IPS-NIHi7 (cell line): ENCODE results near the gene PPP2R1B.
"Not testable (repeated sequence)": the region's sequence is repeated elsewhere in the genome, so short reads cannot be mapped to it uniquely, and the experiment has no call there.

ENCODE experiments used
- DNase-seq: peaks from one replicate; pipeline ENCODE4 v3.0.0; 2012; ENCODE audit warnings: mixed read lengths; ENCODE audit errors: extremely low spot score

Gene PPP2R1B

GRCh38 chr11:111726301-111726713 is 39.9 kb downstream of the PPP2R1B start:
- DNase-seq, result no peak

GRCh38 chr11:111725621-111726020 is 40.6 kb downstream of the PPP2R1B start:
- DNase-seq, result no peak

GRCh38 chr11:111724615-111725129 is 41.5 kb downstream of the PPP2R1B start:
- no peak for DNase-seq

- no peak for DNase-seq
Observed at GRCh38 chr11:111723595-111723994, 42.6 kb downstream of the PPP2R1B start.

- no peak for DNase-seq
Observed at GRCh38 chr11:111722501-111722900, 43.7 kb downstream of the PPP2R1B start.

GRCh38 chr11:111720801-111721494 is 45.2 kb downstream of the PPP2R1B start:
- DNase-seq, result no peak

- DNase-seq, result no peak
Observed at GRCh38 chr11:111719379-111719778, 46.8 kb downstream of the PPP2R1B start.

GRCh38 chr11:111718859-111719258 is 47.3 kb downstream of the PPP2R1B start:
- no peak for DNase-seq

GRCh38 chr11:111718436-111718835 is 47.8 kb downstream of the PPP2R1B start:
- no peak for DNase-seq

GRCh38 chr11:111717660-111718059 is 48.5 kb downstream of the PPP2R1B start:
- not testable (repeated sequence) for DNase-seq

GRCh38 chr11:111715142-111715816 is 50.9 kb downstream of the PPP2R1B start:
- no peak for DNase-seq

- DNase-seq, result no peak
Observed at GRCh38 chr11:111714522-111714921, 51.7 kb downstream of the PPP2R1B start.

GRCh38 chr11:111707691-111708067 is 58.5 kb downstream of the PPP2R1B start:
- DNase-seq, result no peak

- DNase-seq, result no peak
Observed at GRCh38 chr11:111707039-111707690, 59.0 kb downstream of the PPP2R1B start.

GRCh38 chr11:111703576-111703975 is 62.6 kb downstream of the PPP2R1B start:
- DNase-seq, result no peak

- DNase-seq, result no peak
Observed at GRCh38 chr11:111702623-111703022, 63.6 kb downstream of the PPP2R1B start.

GRCh38 chr11:111700162-111700561 is 66.0 kb downstream of the PPP2R1B start:
- DNase-seq, result no peak

GRCh38 chr11:111699579-111700156 is 66.5 kb downstream of the PPP2R1B start:
- DNase-seq, result no peak

GRCh38 chr11:111698852-111699559 is 67.2 kb downstream of the PPP2R1B start:
- no peak for DNase-seq

GRCh38 chr11:111697933-111698371 is 68.2 kb downstream of the PPP2R1B start:
- no peak for DNase-seq

- no peak for DNase-seq
Observed at GRCh38 chr11:111696556-111696955, 69.6 kb downstream of the PPP2R1B start.

GRCh38 chr11:111694851-111695250 is 71.3 kb downstream of the PPP2R1B start:
- DNase-seq, result no peak
